DOHH2 (cell line): ENCODE data around the gene DNAI4.

ENCODE experiments used
- CTCF ChIP-seq: fragments of 200-600 bp; sonication (generic); IDR thresholded peaks from one replicate; pipeline ENCODE4 v1.5.1; 2014; ENCODE audit warnings: antibody characterized with exemption, mild to moderate bottlenecking, low read depth, low read length; ENCODE audit not compliant: poor library complexity, severe bottlenecking
- EZH2phosphoT487 ChIP-seq: fragments of 200-600 bp; sonication (generic); IDR thresholded peaks from 2 replicates; pipeline ENCODE4 v1.6.1; 2017; ENCODE audit warnings: borderline replicate concordance, mild to moderate bottlenecking, antibody characterized with exemption, low read length, moderate library complexity, mixed read lengths

GRCh38 chr1:66778266-66778665 is 146.4 kb downstream of the DNAI4 start:
- no peak for TF ChIP-seq CTCF
- no peak for TF ChIP-seq EZH2phosphoT487
